Keratinocyte (primary cell): ENCODE results near the gene LHPP. TPM values are rescaled to one million over a fixed set of nuclear protein-coding genes. Genes with fewer than 3 reads are reported as not detected.

Experiments
- DNase-seq: peaks from one replicate; pipeline ENCODE4 v3.0.0-alpha.2; 2011; ENCODE audit warnings: low read depth, missing footprints, low spot score
- FAIRE-seq: peaks from 2 replicates; lab custom pipeline; 2011; peaks lifted over from hg19 to GRCh38; lab: Jason Lieb, UNC
- H2AFZ ChIP-seq: 2 replicates; pipeline ENCODE4 v1.6.0; 2012; ENCODE audit warnings: low read length, control low read depth, inconsistent platforms; ENCODE audit not compliant: control insufficient read depth
- H3K27ac ChIP-seq: 2 replicates; pipeline ENCODE4 v1.5.1; 2011; ENCODE audit warnings: low read length; ENCODE audit not compliant: control insufficient read depth, insufficient read depth
- H3K27me3 ChIP-seq: 3 replicates; pipeline ENCODE4 v1.6.0; 2011; ENCODE audit warnings: low read length; ENCODE audit not compliant: control insufficient read depth, insufficient read depth; ENCODE audit errors: extremely low read depth
- H3K36me3 ChIP-seq, 2 experiments: 2 replicates in 1 of 2; 3 replicates in 1 of 2; pipeline ENCODE4 v1.5.1; 2011; ENCODE audit warnings: low read length in 2 of 2, mild to moderate bottlenecking in 1 of 2; ENCODE audit not compliant: control insufficient read depth in 2 of 2, insufficient read depth in 2 of 2; ENCODE audit errors: extremely low read depth in 1 of 2
- H3K4me1 ChIP-seq: 3 replicates; pipeline ENCODE4 v1.5.1; 2011; ENCODE audit warnings: low read length; ENCODE audit not compliant: control insufficient read depth, insufficient read depth; ENCODE audit errors: extremely low read depth
- H3K4me2 ChIP-seq: 3 replicates; pipeline ENCODE4 v1.6.0; 2011; ENCODE audit warnings: low read depth, low read length; ENCODE audit not compliant: control insufficient read depth, insufficient read depth; ENCODE audit errors: extremely low read depth
- H3K4me3 ChIP-seq, 3 experiments: fragments of 200-600 bp in 1 of 3; sonication (generic) in 1 of 3; 2 replicates in 2 of 3; 3 replicates in 1 of 3; pipeline ENCODE4 v1.5.1; 2011 to 2016; ENCODE audit warnings: low read length in 3 of 3, mild to moderate bottlenecking in 3 of 3, control low read depth in 2 of 3, inconsistent platforms in 1 of 3, low read depth in 1 of 3, mixed read lengths in 1 of 3, mixed run types in 1 of 3, moderate library complexity in 1 of 3; ENCODE audit not compliant: control insufficient read depth in 2 of 3, insufficient read depth in 2 of 3; ENCODE audit errors: extremely low read depth in 1 of 3
- H3K79me2 ChIP-seq: 2 replicates; pipeline ENCODE4 v1.6.0; 2012; ENCODE audit warnings: low read length; ENCODE audit not compliant: control insufficient read depth, insufficient read depth
- H3K9ac ChIP-seq: 3 replicates; pipeline ENCODE4 v1.6.0; 2011; ENCODE audit warnings: low read length; ENCODE audit not compliant: control insufficient read depth, insufficient read depth; ENCODE audit errors: extremely low read depth
- H3K9me1 ChIP-seq: 3 replicates; pipeline ENCODE4 v1.6.0; 2011; ENCODE audit warnings: low read length; ENCODE audit not compliant: control insufficient read depth, insufficient read depth; ENCODE audit errors: extremely low read depth
- H3K9me3 ChIP-seq: 2 replicates; pipeline ENCODE4 v1.5.1; 2012; ENCODE audit warnings: low read depth, low read length; ENCODE audit not compliant: control insufficient read depth
- H4K20me1 ChIP-seq: 3 replicates; pipeline ENCODE4 v1.6.0; 2011; ENCODE audit warnings: low read length; ENCODE audit not compliant: control insufficient read depth, insufficient read depth; ENCODE audit errors: extremely low read depth
- CTCF ChIP-seq, 3 experiments: IDR thresholded peaks in 1 of 3; conservative IDR thresholded peaks in 1 of 3; optimal IDR thresholded peaks in 1 of 3; 2 replicates in 2 of 3; 3 replicates in 1 of 3; pipeline versions ENCODE3 to v1.5.1; 2011; ENCODE audit warnings: low read length in 3 of 3, mild to moderate bottlenecking in 3 of 3, moderate library complexity in 2 of 3, control low read depth in 1 of 3, inconsistent platforms in 1 of 3; ENCODE audit not compliant: insufficient read depth in 2 of 3; ENCODE audit errors: extremely low read depth in 1 of 3
- EZH2 ChIP-seq: IDR thresholded peaks from one replicate; pipeline ENCODE4 v1.6.1; 2012; ENCODE audit warnings: inconsistent platforms, mild to moderate bottlenecking, low read length, moderate library complexity
- dilution Hi-C: fragments of 300-500 bp; cut with MboI; formaldehyde crosslinking; loops from one replicate; pipeline ENCODE4 v1.7.0; 2020; ENCODE audit warnings: low sequenced_read_pairs; ENCODE audit not compliant: extremely low pct_ligation_motif_present
- polyA plus RNA-seq, 5 experiments: library from polyadenylated mRNA; depleted of rRNA in 3 of 5; stranded (reverse) in 3 of 5; stranded (forward) in 1 of 5; unstranded in 1 of 5; fragments of >200 nt; gene quantifications; 1 replicate in 1 of 5; 2 replicates in 3 of 5; 3 replicates in 1 of 5; pipeline versions ENCODE4 v1.2.1 to v1.2.3, GENCODE V29; 2011 to 2012; ENCODE audit warnings: missing spikeins in 2 of 5, low read depth in 1 of 5, low replicate concordance in 1 of 5

Gene LHPP
- polyA plus RNA-seq, 1 donor (not counting 4 experiments of a cell fraction or from before 2014, with no cell fraction given): 13.1 TPM

- Histone ChIP-seq H3K9ac (no peak overlapping the region), H2AFZ (no peak overlapping the region), H3K4me3 (no peak overlapping the region), H3K4me2 (no peak overlapping the region), H3K79me2 (no peaks in the 10 kb centered on the region), H3K27ac (no peak overlapping the region), H3K9me1 (no peaks in the 10 kb centered on the region), H3K4me1 (peaks cover 10% of the 10 kb centered on the region), H4K20me1 (no peaks in the 10 kb centered on the region), H3K9me3 (no peaks in the 10 kb centered on the region), H3K36me3 (no peaks in the 10 kb centered on the region), H3K27me3 (peaks cover 14% of the 10 kb centered on the region)
- dilution Hi-C loops: no loop called here
- no peak for FAIRE-seq
- DNase-seq: no peak
- TF ChIP-seq EZH2: no peak
- TF ChIP-seq CTCF (optimal IDR thresholded peaks at IDR 0.05 in 1 of 3, IDR thresholded peaks at IDR 0.05 in 1 of 3, conservative IDR thresholded peaks at IDR 0.05 in 1 of 3; ENCODE audit: extremely low read depth in 1 of 3, insufficient read depth in 2 of 3, low read length in 3 of 3): no peak
Measured at GRCh38 chr10:124451276-124451675, 10.3 kb upstream of the LHPP start.

- Histone ChIP-seq H3K4me2 (no peak overlapping the region), H3K4me3 (no peak overlapping the region), H3K4me1 (peaks cover 9% of the 10 kb centered on the region), H3K9me1 (no peaks in the 10 kb centered on the region), H3K9me3 (no peaks in the 10 kb centered on the region), H3K36me3 (no peaks in the 10 kb centered on the region), H2AFZ (no peak overlapping the region), H4K20me1 (no peaks in the 10 kb centered on the region), H3K27me3 (peaks cover under 1% of the 10 kb centered on the region), H3K27ac (no peak overlapping the region), H3K9ac (no peak overlapping the region), H3K79me2 (no peaks in the 10 kb centered on the region)
- dilution Hi-C loops: no loop called here
- DNase-seq (no peak), FAIRE-seq (no peak)
- TF ChIP-seq EZH2 (no peak), CTCF (optimal IDR thresholded peaks at IDR 0.05 in 1 of 3, IDR thresholded peaks at IDR 0.05 in 1 of 3, conservative IDR thresholded peaks at IDR 0.05 in 1 of 3; ENCODE audit: extremely low read depth in 1 of 3, insufficient read depth in 2 of 3, low read length in 3 of 3) (no peak)
Measured at GRCh38 chr10:124453960-124454610, 7.5 kb upstream of the LHPP start.
